ENCODE results near the gene MIER1. TPM values are rescaled to one million over a fixed set of nuclear protein-coding genes. Genes with fewer than 3 reads are reported as not detected.

Gene MIER1
- total and polyA plus RNA-seq, 10 donors, result 10.3 to 55.8 (median 43.7) TPM

GRCh38 chr1:66919063-66919462 lies 5.7 kb upstream of the MIER1 start:
- Histone ChIP-seq H3K36me3 (peaks cover 0 to 6% (median 0%) of the 10 kb centered on the region in 6 donors), H3K4me1 (peaks cover 4 to 16% (median 11%) of the 10 kb centered on the region in 6 donors), H3K9me3 (peaks cover 0 to 14% (median 9%) of the 10 kb centered on the region in 8 donors), H3K4me3 (no peak overlapping the region), H3K27ac (no peak overlapping the region), H3K27me3 (replicated peaks in 1 of 7) (no peaks in the 10 kb centered on the region)
- DNase-seq, result no peak
- WGBS, 5 donors, result 86 to 100% (median 95%) methylated on average over 1 of the region's 1 CpG
- TF ChIP-seq POLR2AphosphoS5 (IDR thresholded peaks at IDR 0.05) (no peak), POLR2A (IDR thresholded peaks at IDR 0.05) (no peak), CTCF (IDR thresholded peaks at IDR 0.05 in 8 of 11, conservative IDR thresholded peaks at IDR 0.05 in 3 of 11) (no peak)
- intact Hi-C loops (cut with DNase I; ENCODE audit: low total_unique reads), result no loop called here

- Histone ChIP-seq H3K4me3 (no peak overlapping the region), H3K27ac (no peak overlapping the region), H3K27me3 (replicated peaks in 1 of 7) (no peaks in the 10 kb centered on the region), H3K9me3 (peaks cover 0 to 14% (median 9%) of the 10 kb centered on the region in 8 donors), H3K4me1 (peaks cover 4 to 20% (median 13%) of the 10 kb centered on the region in 6 donors), H3K36me3 (peaks cover 0 to 6% (median 0%) of the 10 kb centered on the region in 6 donors)
- TF ChIP-seq POLR2AphosphoS5 (IDR thresholded peaks at IDR 0.05) (no peak), POLR2A (IDR thresholded peaks at IDR 0.05) (no peak), CTCF (IDR thresholded peaks at IDR 0.05 in 8 of 11, conservative IDR thresholded peaks at IDR 0.05 in 3 of 11) (no peak)
- 85 to 95% (median 90%) methylated on average over 3 of the region's 3 CpGs for WGBS, 5 donors
- intact Hi-C loops (cut with DNase I; ENCODE audit: low total_unique reads), result no loop called here
- DNase-seq, result no peak
Observed at GRCh38 chr1:66919828-66920227, 5.0 kb upstream of the MIER1 start.

GRCh38 chr1:66920543-66920942 lies 4.2 kb upstream of the MIER1 start:
- DNase-seq, result no peak
- Histone ChIP-seq H3K27me3 (replicated peaks in 1 of 7) (no peaks in the 10 kb centered on the region), H3K36me3 (peaks cover 0 to 6% (median 0%) of the 10 kb centered on the region in 6 donors), H3K27ac (no peak overlapping the region), H3K4me1 (peaks cover 4 to 25% (median 16%) of the 10 kb centered on the region in 6 donors), H3K9me3 (peaks cover 0 to 14% (median 9%) of the 10 kb centered on the region in 8 donors), H3K4me3 (no peak overlapping the region)
- TF ChIP-seq POLR2A (IDR thresholded peaks at IDR 0.05) (no peak), POLR2AphosphoS5 (IDR thresholded peaks at IDR 0.05) (no peak), CTCF (IDR thresholded peaks at IDR 0.05 in 8 of 11, conservative IDR thresholded peaks at IDR 0.05 in 3 of 11) (no peak)
- intact Hi-C loops (cut with DNase I; ENCODE audit: low total_unique reads), result no loop called here
- 92 to 100% (median 94%) methylated on average over 2 of the region's 2 CpGs for WGBS, 5 donors

- no peaks in the 10 kb centered on the region for H3K9me3 ChIP-seq
- peaks cover 19 to 68% (median 52%) of the 10 kb centered on the region in 6 donors for H3K4me1 ChIP-seq
- TF ChIP-seq CTCF (IDR thresholded peaks at IDR 0.05 in 8 of 11, conservative IDR thresholded peaks at IDR 0.05 in 3 of 11) (no peak), POLR2AphosphoS5 (IDR thresholded peaks at IDR 0.05) (no peak), POLR2A (IDR thresholded peaks at IDR 0.05) (no peak)
- H3K4me3 ChIP-seq, result peak overlapping the region; percentile 73 to 98 (median 90)
- H3K27ac ChIP-seq, result peak overlapping the region; percentile 79 to 96 (median 91)
- WGBS, 5 donors, result 5 to 8% (median 6%) methylated on average over 11 of the region's 11 CpGs
- H3K27me3 ChIP-seq (replicated peaks in 1 of 7), result no peaks in the 10 kb centered on the region
- H3K36me3 ChIP-seq, result peaks cover 0 to under 1% (median 0%) of the 10 kb centered on the region in 6 donors
- intact Hi-C loops (cut with DNase I; ENCODE audit: low total_unique reads), result no loop called here
- no peak for DNase-seq
Observed at GRCh38 chr1:66925558-66925910, 744 bp downstream of the MIER1 start.
